ENCODE data around the gene TNIK. TPM values are rescaled to one million over a fixed set of nuclear protein-coding genes. Genes with fewer than 3 reads are reported as not detected.

TNIK gene
- total and polyA plus RNA-seq, 3 donors from 2014 or later, result 39.3 to 99.6 (median 83.5) TPM

DNA sequence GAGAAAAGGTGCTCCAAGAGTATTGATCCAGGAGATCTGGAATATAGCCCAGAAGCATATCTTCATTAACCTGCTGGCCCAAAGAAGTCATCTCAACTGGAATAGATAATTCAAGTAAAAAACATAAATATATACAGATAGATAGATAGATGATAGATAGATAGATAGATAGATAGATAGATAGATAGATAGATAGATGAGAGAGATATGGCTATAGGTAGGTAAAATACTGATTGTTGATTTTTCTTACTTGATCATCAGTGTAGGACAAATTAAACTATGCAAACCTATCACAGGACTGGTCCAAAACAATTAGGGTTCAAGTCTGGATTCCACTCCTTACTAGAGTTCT is 83.6 kb downstream of the TNIK start:
- intact Hi-C loops (cut with DNase I; ENCODE audit: low total_unique reads), result no loop called here
- no peak overlapping the region for H3K4me3 ChIP-seq
- TF ChIP-seq, protein P1, sequence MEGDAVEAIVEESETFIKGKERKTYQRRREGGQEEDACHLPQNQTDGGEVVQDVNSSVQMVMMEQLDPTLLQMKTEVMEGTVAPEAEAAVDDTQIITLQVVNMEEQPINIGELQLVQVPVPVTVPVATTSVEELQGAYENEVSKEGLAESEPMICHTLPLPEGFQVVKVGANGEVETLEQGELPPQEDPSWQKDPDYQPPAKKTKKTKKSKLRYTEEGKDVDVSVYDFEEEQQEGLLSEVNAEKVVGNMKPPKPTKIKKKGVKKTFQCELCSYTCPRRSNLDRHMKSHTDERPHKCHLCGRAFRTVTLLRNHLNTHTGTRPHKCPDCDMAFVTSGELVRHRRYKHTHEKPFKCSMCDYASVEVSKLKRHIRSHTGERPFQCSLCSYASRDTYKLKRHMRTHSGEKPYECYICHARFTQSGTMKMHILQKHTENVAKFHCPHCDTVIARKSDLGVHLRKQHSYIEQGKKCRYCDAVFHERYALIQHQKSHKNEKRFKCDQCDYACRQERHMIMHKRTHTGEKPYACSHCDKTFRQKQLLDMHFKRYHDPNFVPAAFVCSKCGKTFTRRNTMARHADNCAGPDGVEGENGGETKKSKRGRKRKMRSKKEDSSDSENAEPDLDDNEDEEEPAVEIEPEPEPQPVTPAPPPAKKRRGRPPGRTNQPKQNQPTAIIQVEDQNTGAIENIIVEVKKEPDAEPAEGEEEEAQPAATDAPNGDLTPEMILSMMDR (IDR thresholded peaks at IDR 0.05), result no peak
- no peak for TF ChIP-seq POLR2A (IDR thresholded peaks at IDR 0.05)
- H3K27ac ChIP-seq, result no peak overlapping the region
- DNase-seq, result no peak
- H3K4me1 ChIP-seq, result peaks cover 15% of the 10 kb centered on the region
- H3K36me3 ChIP-seq (ENCODE audit: low read depth, missing control alignments), result no peaks in the 10 kb centered on the region
- no peaks in the 10 kb centered on the region for H3K27me3 ChIP-seq
- H3K9me3 ChIP-seq, result no peaks in the 10 kb centered on the region

DNA sequence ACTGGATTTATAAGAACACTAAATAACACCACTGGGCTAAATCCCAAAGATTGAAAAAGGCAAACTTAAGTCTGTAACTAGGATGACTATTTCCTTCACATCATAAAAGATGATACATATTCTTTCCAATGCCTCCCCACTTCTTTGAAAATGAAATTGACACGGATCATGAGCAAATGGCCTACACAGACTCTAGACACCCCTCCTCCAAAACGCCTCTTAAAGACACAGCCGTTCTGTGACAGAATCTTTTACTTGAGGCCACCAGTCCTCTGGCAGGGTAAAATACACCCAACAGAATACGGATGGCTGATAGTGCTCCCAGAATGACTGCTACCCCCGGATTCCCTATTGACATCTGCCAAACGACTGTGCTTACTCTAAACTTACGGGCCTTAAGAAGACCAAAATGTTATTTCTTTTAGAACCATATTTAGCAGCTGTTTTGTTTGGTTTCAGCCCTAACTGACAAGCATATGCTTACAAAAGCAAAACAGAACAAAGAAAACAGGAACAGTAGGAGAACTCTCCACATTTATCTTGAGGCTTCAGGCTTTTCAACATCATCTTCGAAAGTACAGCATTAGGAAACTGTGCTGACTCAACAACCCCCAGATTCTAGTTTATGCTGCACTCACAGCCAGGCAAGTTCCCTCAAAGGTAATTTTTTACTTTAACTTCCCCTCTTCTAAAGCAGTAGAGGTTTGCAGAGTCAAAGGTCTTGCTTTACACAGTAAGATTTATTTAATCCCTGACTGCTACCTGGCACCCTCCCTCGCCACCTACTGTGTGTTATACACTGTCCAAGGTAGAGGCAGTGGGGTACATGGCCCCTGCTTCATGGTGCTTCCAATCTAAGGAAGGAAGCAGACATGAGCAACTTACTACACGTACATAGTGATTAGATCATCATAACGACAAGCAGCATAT is 84.3 kb downstream of the TNIK start:
- 62 to 68% methylated on average over 11 of the region's 11 CpGs for WGBS, 2 donors
- Histone ChIP-seq H3K27me3 (no peaks in the 10 kb centered on the region), H3K4me3 (no peak overlapping the region), H3K4me1 (peaks cover 12% of the 10 kb centered on the region), H3K9me3 (no peaks in the 10 kb centered on the region), H3K27ac (no peak overlapping the region), H3K36me3 (ENCODE audit: low read depth, missing control alignments) (no peaks in the 10 kb centered on the region)
- DNase-seq, result no peak
- TF ChIP-seq, protein P1 (IDR thresholded peaks at IDR 0.05), result no peak
- TF ChIP-seq POLR2A (IDR thresholded peaks at IDR 0.05), result no peak
- intact Hi-C loops (cut with DNase I; ENCODE audit: low total_unique reads), result no loop called here

DNA sequence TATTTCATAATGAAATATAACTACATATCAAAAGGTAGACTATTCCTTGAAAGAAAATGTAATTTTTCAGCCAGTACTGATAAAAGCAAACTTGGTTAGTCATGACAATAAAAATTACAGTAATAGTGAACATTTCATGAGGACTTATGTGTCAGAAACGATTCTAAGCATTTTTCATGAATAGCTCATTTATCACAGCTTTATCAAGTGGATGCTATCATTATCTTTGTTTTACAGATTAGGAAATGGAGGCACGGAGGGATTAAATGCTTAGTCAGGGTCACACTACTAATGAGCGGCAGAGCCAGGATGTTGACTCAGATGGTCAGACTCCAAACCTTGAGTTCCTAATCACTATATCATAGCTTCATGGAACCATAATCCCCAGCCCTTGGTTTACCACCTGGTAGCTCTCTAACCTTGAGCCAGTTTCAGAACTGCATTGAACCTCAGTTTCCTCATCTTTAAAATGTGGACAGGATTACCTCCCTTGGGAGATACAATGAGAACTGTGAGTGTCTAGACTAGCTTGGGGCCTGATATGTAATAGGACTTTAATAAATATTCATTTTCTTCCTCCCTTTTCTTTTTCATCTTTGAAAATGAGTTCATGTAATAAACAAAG is 85.4 kb downstream of the TNIK start:
- Histone ChIP-seq H3K4me3 (no peak overlapping the region), H3K36me3 (ENCODE audit: low read depth, missing control alignments) (no peaks in the 10 kb centered on the region), H3K9me3 (no peaks in the 10 kb centered on the region), H3K27me3 (no peaks in the 10 kb centered on the region), H3K27ac (no peak overlapping the region), H3K4me1 (peaks cover 12% of the 10 kb centered on the region)
- WGBS, 2 donors, result 45 to 67% methylated on average over 3 of the region's 3 CpGs
- DNase-seq, result no peak
- TF ChIP-seq, protein P1 (IDR thresholded peaks at IDR 0.05), result no peak
- TF ChIP-seq POLR2A (IDR thresholded peaks at IDR 0.05), result no peak
- intact Hi-C loops (cut with DNase I; ENCODE audit: low total_unique reads), result no loop called here

DNA sequence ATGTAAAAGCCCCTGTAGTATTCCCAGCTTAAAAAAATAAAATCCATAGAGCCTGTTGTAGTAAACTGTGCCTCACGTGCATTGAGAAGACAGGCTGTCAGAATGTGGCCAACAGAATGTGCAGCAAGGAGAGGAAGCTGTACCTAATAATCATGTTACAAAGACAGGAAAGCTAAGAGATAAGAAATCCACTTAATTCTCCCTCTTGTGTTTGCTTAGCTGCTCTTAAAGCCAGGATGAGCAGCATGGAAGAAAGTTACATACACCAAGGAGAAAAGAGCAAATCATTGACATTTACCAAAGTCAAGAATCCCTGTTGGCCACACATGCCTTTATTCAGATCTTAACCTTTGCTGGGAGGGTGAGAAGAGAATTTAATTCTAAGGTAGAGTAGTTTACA is 85.9 kb downstream of the TNIK start:
- Histone ChIP-seq H3K36me3 (ENCODE audit: low read depth, missing control alignments) (no peaks in the 10 kb centered on the region), H3K4me3 (no peak overlapping the region), H3K4me1 (peaks cover 12% of the 10 kb centered on the region), H3K27me3 (no peaks in the 10 kb centered on the region), H3K27ac (no peak overlapping the region), H3K9me3 (no peaks in the 10 kb centered on the region)
- DNase-seq, result no peak
- intact Hi-C loops (cut with DNase I; ENCODE audit: low total_unique reads), result no loop called here
- WGBS, 2 donors, result 19 to 43% methylated on average over 1 of the region's 1 CpG
- TF ChIP-seq, protein P1 (IDR thresholded peaks at IDR 0.05), result no peak
- TF ChIP-seq POLR2A (IDR thresholded peaks at IDR 0.05), result no peak
